IMR-90 (cell line): ENCODE measurements around the gene EPSTI1. TPM values are rescaled to one million over a fixed set of nuclear protein-coding genes. Genes with fewer than 3 reads are reported as not detected.

Experiments
- ATAC-seq: fragments of 200-7000 bp; cut with Tn5 transposase; 2 replicates; pipeline ENCODE4 v1.9.1; 2020; ENCODE audit warnings: low read depth, mild to moderate bottlenecking, moderate library complexity
- BruUV-seq: library from RNA; stranded (reverse); fragments of 400-500 nt; replicated peaks from 2 replicates; lab custom pipeline; 2021; lab: Mats Ljungman, UMichigan
- CTCF ChIA-PET: fragments of 300-600 bp; formaldehyde crosslinking; extraction: SDS; loops from one replicate; lab custom pipeline; 2021; ENCODE audit warnings: antibody characterized with exemption; lab: Yijun Ruan, JAX
- POLR2A ChIA-PET: fragments of 300-600 bp; sonication (Branson Sonifier 250); formaldehyde crosslinking; loops from one replicate; lab custom pipeline; 2022; ENCODE audit warnings: antibody characterized with exemption; ENCODE audit not compliant: unreplicated experiment; lab: Charles Lee
- DNase-seq: peaks from one replicate; pipeline ENCODE4 v3.0.0; 2013
- H2AFZ ChIP-seq: replicated peaks from 2 replicates; pipeline ENCODE3; 2013; ENCODE audit warnings: low read length, mild to moderate bottlenecking; ENCODE audit not compliant: poor library complexity
- H2AK5ac ChIP-seq: 2 replicates; pipeline ENCODE4 v1.6.1; 2013; ENCODE audit warnings: low read depth, low read length, inconsistent platforms
- H2AK9ac ChIP-seq: replicated peaks from 2 replicates; pipeline ENCODE3; 2013; ENCODE audit warnings: mild to moderate bottlenecking, low read depth, low read length, moderate library complexity; ENCODE audit not compliant: poor library complexity
- H2BK120ac ChIP-seq: 2 replicates; pipeline ENCODE4 v1.6.1; 2013; ENCODE audit warnings: low read depth, low read length, inconsistent platforms
- H2BK15ac ChIP-seq: 3 replicates; pipeline ENCODE4 v1.6.1; 2013; ENCODE audit warnings: low read depth, low read length, inconsistent platforms
- H2BK20ac ChIP-seq: 2 replicates; pipeline ENCODE4 v1.6.1; 2013; ENCODE audit warnings: low read depth, mild to moderate bottlenecking, inconsistent platforms, low read length, moderate library complexity
- H2BK5ac ChIP-seq: 2 replicates; pipeline ENCODE4 v1.6.1; 2013; ENCODE audit warnings: mild to moderate bottlenecking, low read depth, low read length, inconsistent platforms; ENCODE audit not compliant: poor library complexity, severe bottlenecking
- H3K14ac ChIP-seq: replicated peaks from 2 replicates; pipeline ENCODE4 v1.6.1; 2013; ENCODE audit warnings: low read depth, low read length, inconsistent platforms
- H3K18ac ChIP-seq: 2 replicates; pipeline ENCODE4 v1.6.1; 2013; ENCODE audit warnings: low read depth, low read length, control low read depth
- H3K23ac ChIP-seq: 2 replicates; pipeline ENCODE4 v1.6.1; 2013; ENCODE audit warnings: low read depth, low read length, inconsistent platforms
- H3K27ac ChIP-seq: 2 replicates; pipeline ENCODE4 v1.5.1; 2013; ENCODE audit warnings: mild to moderate bottlenecking, control low read depth, low read length; ENCODE audit not compliant: insufficient read depth
- H3K27me3 ChIP-seq: 2 replicates; pipeline ENCODE4 v1.6.1; 2013; ENCODE audit warnings: low read length; ENCODE audit not compliant: control insufficient read depth, insufficient read depth
- H3K36me3 ChIP-seq: 2 replicates; pipeline ENCODE4 v1.6.1; 2013; ENCODE audit warnings: low read length, mixed read lengths; ENCODE audit not compliant: control insufficient read depth, insufficient read depth
- H3K4ac ChIP-seq: 2 replicates; pipeline ENCODE4 v1.6.1; 2013; ENCODE audit warnings: low read depth, low read length, inconsistent platforms
- H3K4me1 ChIP-seq: 2 replicates; pipeline ENCODE4 v1.6.1; 2013; ENCODE audit warnings: low read length, mixed read lengths; ENCODE audit not compliant: control insufficient read depth, insufficient read depth
- H3K4me2 ChIP-seq: 2 replicates; pipeline ENCODE4 v1.6.1; 2013; ENCODE audit warnings: low read depth, mild to moderate bottlenecking, control low read depth, low read length, moderate library complexity
- H3K4me3 ChIP-seq: 2 replicates; pipeline ENCODE4 v1.5.1; 2013; ENCODE audit warnings: low read depth, mild to moderate bottlenecking, control low read depth, low read length, moderate library complexity; ENCODE audit not compliant: insufficient read depth
- H3K56ac ChIP-seq: 2 replicates; pipeline ENCODE4 v1.6.1; 2013; ENCODE audit warnings: low read length, inconsistent platforms; ENCODE audit not compliant: insufficient read depth; ENCODE audit errors: extremely low read depth
- H3K79me1 ChIP-seq, 2 experiments: 2 replicates each; pipeline ENCODE4 v1.6.1; 2013; ENCODE audit warnings: low read length in 2 of 2, inconsistent platforms in 1 of 2, low read depth in 1 of 2
- H3K9ac ChIP-seq: 2 replicates; pipeline ENCODE4 v1.6.1; 2013; ENCODE audit warnings: low read depth, low read length, control low read depth
- H3K9me1 ChIP-seq: 2 replicates; pipeline ENCODE4 v1.6.1; 2013; ENCODE audit warnings: low read length, inconsistent platforms; ENCODE audit not compliant: insufficient read depth
- H3K9me3 ChIP-seq: 2 replicates; pipeline ENCODE4 v1.6.1; 2013; ENCODE audit warnings: low read length; ENCODE audit not compliant: control insufficient read depth, insufficient read depth
- H4K20me1 ChIP-seq: 2 replicates; pipeline ENCODE4 v1.6.1; 2013; ENCODE audit warnings: low read length, inconsistent platforms; ENCODE audit not compliant: insufficient read depth
- H4K5ac ChIP-seq: 2 replicates; pipeline ENCODE4 v1.6.1; 2013; ENCODE audit warnings: mild to moderate bottlenecking, low read depth, low read length, control low read depth
- H4K8ac ChIP-seq, 2 experiments: 2 replicates each; pipeline ENCODE4 v1.6.1; 2013; ENCODE audit warnings: low read depth in 2 of 2, low read length in 2 of 2, control low read depth in 1 of 2, inconsistent platforms in 1 of 2
- H4K91ac ChIP-seq: 2 replicates; pipeline ENCODE4 v1.6.1; 2013; ENCODE audit warnings: low read depth, low read length, inconsistent platforms; ENCODE audit not compliant: insufficient read depth
- MAFK ChIP-seq: IDR thresholded peaks from 2 replicates; pipeline ENCODE4 v1.6.1; 2012; ENCODE audit warnings: low read depth, low read length, improper control_type of control experiment
- SMC3 ChIP-seq: fragments of 150-350 bp; IDR thresholded peaks from 2 replicates; pipeline ENCODE4 v1.6.1; 2016; ENCODE audit warnings: low read depth, mild to moderate bottlenecking, antibody characterized with exemption, low read length, moderate library complexity
- WGBS, 2 experiments: methylation state at CpG; one replicate each; pipeline versions ENCODE4 v1.1.5 to v1.1.7; 2013; ENCODE audit warnings: missing lambda C conversion rate in 2 of 2; ENCODE audit not compliant: insufficient read length in 1 of 2; ENCODE audit errors: extremely low coverage in 2 of 2; 5-methylcytosine and 5-hydroxymethylcytosine counted together
- dilution Hi-C: fragments of 300-500 bp; cut with HindIII; formaldehyde crosslinking; loops from one replicate; pipeline ENCODE4 v1.14.3; 2018; ENCODE audit warnings: low sequenced_read_pairs; ENCODE audit not compliant: unreplicated experiment
- in situ Hi-C: fragments of 300-500 bp; cut with MboI; formaldehyde crosslinking; loops from 3 replicates; pipeline ENCODE4 v1.14.3; 2019; ENCODE audit warnings: low sequenced_read_pairs, inconsistent platforms, mixed read lengths
- intact Hi-C: fragments of 100-400 bp; cut with micrococcal nuclease; formaldehyde crosslinking; loops from 2 replicates; pipeline ENCODE4 v1.10.0; 2022
- polyA plus RNA-seq, 3 experiments: library from polyadenylated mRNA; depleted of rRNA; stranded (reverse); fragments of >200 nt; gene quantifications; 2 replicates each; pipeline ENCODE4 v1.2.3, GENCODE V29; 2012; ENCODE audit warnings: low replicate concordance in 1 of 3
- total RNA-seq: library from RNA; depleted of rRNA; stranded (reverse); fragments of >200 nt; gene quantifications from 2 replicates; pipeline ENCODE4 v1.2.3, GENCODE V29; 2012

The EPSTI1 gene
- total and polyA plus RNA-seq, 2 of the 4 experiments (the other 2 are of a cell fraction): 0.90 to 1.6 TPM

GRCh38 chr13:42959615-42960014 is 32.4 kb downstream of the EPSTI1 start:
- no peak overlapping the region for H4K8ac ChIP-seq
- ChIA-PET CTCF (interaction anchor here (0.7 kb wide), 1 partner anchor 77 kb away, joined by 3 read pairs; no protein-coding TSS in a partner anchor), POLR2A (no interaction called here)
- no peak overlapping the region for H2BK15ac ChIP-seq
- no peak overlapping the region for H3K4ac ChIP-seq
- H3K36me3 ChIP-seq: no peaks in the 10 kb centered on the region
- no peak overlapping the region for H3K9ac ChIP-seq
- no peak overlapping the region for H2AFZ ChIP-seq
- dilution Hi-C loops: no loop called here
- H3K4me3 ChIP-seq: no peak overlapping the region
- no peak overlapping the region for H3K27ac ChIP-seq
- ATAC-seq: no peak
- no peak overlapping the region for H3K4me2 ChIP-seq
- H4K20me1 ChIP-seq: no peaks in the 10 kb centered on the region
- no peak overlapping the region for H2AK5ac ChIP-seq
- H4K5ac ChIP-seq: no peak overlapping the region
- H3K18ac ChIP-seq: no peak overlapping the region
- in situ Hi-C loops: no loop called here
- H3K4me1 ChIP-seq: peaks cover 3% of the 10 kb centered on the region
- H3K9me1 ChIP-seq: no peaks in the 10 kb centered on the region
- no peak overlapping the region for H3K23ac ChIP-seq
- no peak overlapping the region for H2BK5ac ChIP-seq
- WGBS, 2 experiments: no CpG with 5 or more reads among the region's 2 CpGs
- H2BK120ac ChIP-seq: no peak overlapping the region
- DNase-seq: no peak
- no peaks in the 10 kb centered on the region for H3K27me3 ChIP-seq
- no peak overlapping the region for H2AK9ac ChIP-seq
- TF ChIP-seq SMC3 (no peak), MAFK (0 out of 2 replicates have a peak, but pooled peaks have one; percentile 12)
- no peak overlapping the region for H3K14ac ChIP-seq
- intact Hi-C loops: loop anchor here (10.0 kb wide), 1 partner anchor 295 kb away; no protein-coding TSS in a partner anchor
- no TSS peak for BruUV-seq
- no peak overlapping the region for H3K56ac ChIP-seq
- H4K91ac ChIP-seq: no peak overlapping the region
- no peaks in the 10 kb centered on the region for H3K79me1 ChIP-seq
- H3K9me3 ChIP-seq: no peaks in the 10 kb centered on the region
- H2BK20ac ChIP-seq: no peak overlapping the region
